ENCODE measurements around the gene TBCD. TPM values are rescaled to one million over a fixed set of nuclear protein-coding genes. Genes with fewer than 3 reads are reported as not detected.
A peak's percentile ranks its signal among the peaks of the same experiment; 100 is the strongest.

Gene TBCD
- total RNA-seq, 4 donors from 2014 or later: 49.7 to 119 (median 71.5) TPM

DNA sequence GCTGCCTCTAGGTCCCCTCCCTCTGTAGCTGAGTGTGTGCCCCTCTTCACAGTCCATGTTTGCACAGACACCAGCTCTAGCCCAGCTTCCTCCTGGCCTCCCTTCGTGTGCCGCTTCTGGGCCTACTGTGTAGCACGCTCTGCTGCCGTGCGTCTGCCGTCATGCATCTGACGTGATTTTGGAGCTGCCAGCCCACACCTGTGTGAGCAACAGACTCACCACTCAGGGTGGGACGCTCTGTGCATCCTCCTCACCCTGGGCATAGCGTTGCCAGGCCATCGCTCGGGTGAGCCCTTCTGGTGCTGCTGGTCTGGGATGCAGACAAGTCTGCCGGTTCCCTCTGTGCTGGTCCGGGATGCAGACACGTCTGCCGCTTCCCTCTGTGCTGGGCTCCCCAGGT, 127.4 kb downstream of the TBCD start:
- 97% methylated on average over 13 of the region's 15 CpGs for WGBS

GRCh38 chr17:82880620-82881323, 128.9 kb downstream of the TBCD start:
- H3K36me3 ChIP-seq: no peaks in the 10 kb centered on the region
- H3K27me3 ChIP-seq: no peaks in the 10 kb centered on the region
- H3K27ac ChIP-seq: no peak overlapping the region
- no peak for TF ChIP-seq POLR2A (IDR thresholded peaks at IDR 0.05)
- TF ChIP-seq EP300 (IDR thresholded peaks at IDR 0.05): no peak
- TF ChIP-seq POLR2AphosphoS5 (IDR thresholded peaks at IDR 0.05): no peak
- TF ChIP-seq, protein P1, sequence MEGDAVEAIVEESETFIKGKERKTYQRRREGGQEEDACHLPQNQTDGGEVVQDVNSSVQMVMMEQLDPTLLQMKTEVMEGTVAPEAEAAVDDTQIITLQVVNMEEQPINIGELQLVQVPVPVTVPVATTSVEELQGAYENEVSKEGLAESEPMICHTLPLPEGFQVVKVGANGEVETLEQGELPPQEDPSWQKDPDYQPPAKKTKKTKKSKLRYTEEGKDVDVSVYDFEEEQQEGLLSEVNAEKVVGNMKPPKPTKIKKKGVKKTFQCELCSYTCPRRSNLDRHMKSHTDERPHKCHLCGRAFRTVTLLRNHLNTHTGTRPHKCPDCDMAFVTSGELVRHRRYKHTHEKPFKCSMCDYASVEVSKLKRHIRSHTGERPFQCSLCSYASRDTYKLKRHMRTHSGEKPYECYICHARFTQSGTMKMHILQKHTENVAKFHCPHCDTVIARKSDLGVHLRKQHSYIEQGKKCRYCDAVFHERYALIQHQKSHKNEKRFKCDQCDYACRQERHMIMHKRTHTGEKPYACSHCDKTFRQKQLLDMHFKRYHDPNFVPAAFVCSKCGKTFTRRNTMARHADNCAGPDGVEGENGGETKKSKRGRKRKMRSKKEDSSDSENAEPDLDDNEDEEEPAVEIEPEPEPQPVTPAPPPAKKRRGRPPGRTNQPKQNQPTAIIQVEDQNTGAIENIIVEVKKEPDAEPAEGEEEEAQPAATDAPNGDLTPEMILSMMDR (IDR thresholded peaks at IDR 0.05): no peak
- H3K9me3 ChIP-seq: no peaks in the 10 kb centered on the region
- H3K4me3 ChIP-seq: no peak overlapping the region
- peaks cover 79% of the 10 kb centered on the region for H3K4me1 ChIP-seq
- no peak for DNase-seq (ENCODE audit: low spot score in 2 of 2)
- WGBS: 85% methylated on average over 20 of the region's 25 CpGs

More for the DNA sequence above, 127.4 kb downstream of the TBCD start:
- Histone ChIP-seq H3K27me3 (no peaks in the 10 kb centered on the region), H3K36me3 (no peaks in the 10 kb centered on the region), H3K4me3 (no peak overlapping the region), H3K9me3 (no peaks in the 10 kb centered on the region), H3K27ac (no peak overlapping the region), H3K4me1 (peaks cover 80% of the 10 kb centered on the region)
- DNase-seq (ENCODE audit: low spot score in 2 of 2): no peak
- TF ChIP-seq POLR2A (IDR thresholded peaks at IDR 0.05): no peak
- no peak for TF ChIP-seq EP300 (IDR thresholded peaks at IDR 0.05)
- no peak for TF ChIP-seq POLR2AphosphoS5 (IDR thresholded peaks at IDR 0.05)
- TF ChIP-seq, protein P1 (IDR thresholded peaks at IDR 0.05): no peak

- TF ChIP-seq POLR2AphosphoS5 (IDR thresholded peaks at IDR 0.05): no peak
- TF ChIP-seq POLR2A (IDR thresholded peaks at IDR 0.05): no peak
- TF ChIP-seq, protein P1 (IDR thresholded peaks at IDR 0.05): no peak
- no peak for TF ChIP-seq EP300 (IDR thresholded peaks at IDR 0.05)
- H3K36me3 ChIP-seq: no peaks in the 10 kb centered on the region
- peak overlapping the region; percentile 35 for H3K27ac ChIP-seq
- WGBS: 83% methylated on average over 19 of the region's 21 CpGs
- no peaks in the 10 kb centered on the region for H3K9me3 ChIP-seq
- H3K4me3 ChIP-seq: no peak overlapping the region
- H3K27me3 ChIP-seq: no peaks in the 10 kb centered on the region
- H3K4me1 ChIP-seq: peaks cover 79% of the 10 kb centered on the region
- no peak for DNase-seq (ENCODE audit: low spot score in 2 of 2)
Observed at GRCh38 chr17:82881324-82881823, 129.5 kb downstream of the TBCD start.

- H3K4me1 ChIP-seq: peaks cover 72% of the 10 kb centered on the region
- H3K36me3 ChIP-seq: no peaks in the 10 kb centered on the region
- H3K27me3 ChIP-seq: no peaks in the 10 kb centered on the region
- H3K9me3 ChIP-seq: no peaks in the 10 kb centered on the region
- H3K4me3 ChIP-seq: no peak overlapping the region
- no peak for TF ChIP-seq POLR2A (IDR thresholded peaks at IDR 0.05)
- TF ChIP-seq EP300 (IDR thresholded peaks at IDR 0.05): no peak
- TF ChIP-seq, protein P1 (IDR thresholded peaks at IDR 0.05): no peak
- no peak for TF ChIP-seq POLR2AphosphoS5 (IDR thresholded peaks at IDR 0.05)
- 69% methylated on average over 17 of the region's 17 CpGs for WGBS
- H3K27ac ChIP-seq: peak overlapping the region; percentile 35
- peak in 1 of 2 donors; percentile 90 for DNase-seq (ENCODE audit: low spot score in 2 of 2)
Observed at GRCh38 chr17:82881900-82882714, 130.2 kb downstream of the TBCD start.
